GM20431 (cell line): ENCODE measurements around the gene INS.

ENCODE experiments used
- in situ Hi-C: fragments of 300-500 bp; cut with MseI, MboI; formaldehyde crosslinking; loops from one replicate; pipeline ENCODE4 v1.15.0; 2020; ENCODE audit warnings: low sequenced_read_pairs; ENCODE audit not compliant: unreplicated experiment

Gene INS

DNA sequence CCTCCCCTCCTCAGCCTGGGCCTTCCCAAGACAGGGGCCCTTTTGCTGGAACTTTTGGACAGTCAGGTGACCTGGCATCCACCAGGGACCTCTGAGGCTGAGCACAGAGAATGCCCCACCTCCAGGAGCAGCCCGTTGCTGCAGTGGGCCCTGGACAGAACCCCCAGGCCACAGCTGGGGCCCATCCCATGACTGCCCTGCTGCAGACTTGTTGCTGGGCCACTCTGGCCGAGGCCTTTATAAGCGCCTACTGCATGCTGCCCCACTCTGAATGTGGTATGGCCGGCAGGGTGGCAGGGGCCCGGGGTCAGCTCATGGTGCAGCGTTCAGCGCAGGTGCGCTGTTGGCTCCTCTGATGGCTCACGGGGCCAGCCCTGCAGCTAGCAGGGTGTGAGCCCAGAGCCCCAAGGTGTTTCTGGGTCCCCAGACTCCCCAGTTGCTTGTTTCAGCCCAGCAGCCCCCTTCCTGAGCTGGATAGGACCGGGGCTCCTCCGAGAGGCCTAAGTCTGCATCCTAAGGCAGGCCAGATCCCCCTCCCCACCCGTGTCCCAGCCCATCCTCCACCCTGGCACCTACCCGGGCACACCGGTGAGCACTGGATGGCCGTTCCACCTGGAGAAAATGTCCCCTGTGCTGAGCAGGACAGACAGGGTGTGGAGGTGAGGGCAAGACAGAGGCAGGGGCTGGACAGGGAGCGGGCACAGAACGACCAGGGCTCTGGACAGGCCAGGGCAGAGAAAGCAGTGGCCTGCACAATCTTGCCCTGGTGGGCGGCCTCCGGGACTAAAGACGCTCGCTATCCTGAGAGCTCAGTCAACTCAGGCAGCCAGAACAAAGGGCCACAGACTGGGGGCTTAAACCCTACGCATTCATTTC, 38.7 kb upstream of the INS start:
- in situ Hi-C loops, result loop anchor here (10.0 kb wide), 1 partner anchor 215 kb away; no protein-coding TSS in a partner anchor

GRCh38 chr11:2198621-2199365, 37.8 kb upstream of the INS start:
- in situ Hi-C loops, result loop anchor here (10.0 kb wide), 1 partner anchor 216 kb away; no protein-coding TSS in a partner anchor

- in situ Hi-C loops, result loop anchor here (10.0 kb wide), 1 partner anchor 217 kb away; no protein-coding TSS in a partner anchor
These were observed 36.9 kb upstream of the INS start for GRCh38 chr11:2197771-2198520.

DNA sequence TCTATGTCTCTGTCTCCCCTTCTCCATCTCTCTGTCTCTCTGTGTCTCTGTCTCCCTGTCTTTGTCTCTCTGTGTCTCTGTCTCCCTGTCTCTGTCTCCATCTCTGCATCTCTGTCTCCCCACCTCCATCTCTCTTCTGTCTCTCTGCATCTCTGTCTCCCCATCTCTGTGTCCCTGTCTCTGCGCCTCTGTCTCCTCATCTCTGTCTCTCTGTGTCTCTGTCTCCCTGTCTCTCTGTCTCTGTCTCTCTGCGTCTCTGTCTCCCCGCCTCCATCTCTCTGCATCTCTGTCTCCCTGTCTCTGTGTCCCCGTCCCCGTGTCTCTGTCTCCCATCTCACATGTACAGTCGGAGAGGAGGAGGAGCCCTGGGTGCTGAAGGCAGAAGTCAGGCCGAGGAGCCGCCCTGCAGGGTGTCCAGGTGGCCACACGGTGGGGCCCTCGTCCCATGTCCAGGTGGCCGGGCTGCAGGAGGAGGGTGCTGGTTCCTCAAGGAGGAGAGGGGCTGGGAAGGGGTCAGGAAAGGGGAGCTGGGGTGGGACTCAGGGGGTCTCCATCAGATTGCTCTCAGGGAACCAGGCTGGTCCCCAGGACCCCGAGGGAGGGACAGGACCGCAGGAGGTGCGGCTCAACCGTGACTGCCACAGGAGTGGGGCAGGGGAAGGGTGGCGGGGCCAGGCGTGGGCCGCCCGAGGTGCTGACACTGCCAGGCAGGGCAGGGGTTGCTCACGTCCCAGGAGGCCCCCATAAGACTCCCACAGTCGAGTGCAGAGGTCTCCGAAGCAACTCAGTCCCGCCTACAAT, 36.2 kb upstream of the INS start:
- in situ Hi-C loops, result loop anchor here (10.0 kb wide), 1 partner anchor 218 kb away; no protein-coding TSS in a partner anchor

- in situ Hi-C loops, result loop anchor here (10.0 kb wide), 1 partner anchor 219 kb away; no protein-coding TSS in a partner anchor
These were observed 34.7 kb upstream of the INS start for GRCh38 chr11:2195756-2196088.

GRCh38 chr11:2194877-2195755, 34.1 kb upstream of the INS start:
- in situ Hi-C loops, result loop anchor here (10.0 kb wide), 1 partner anchor 220 kb away; no protein-coding TSS in a partner anchor

- in situ Hi-C loops, result loop anchor here (10.0 kb wide), 1 partner anchor 221 kb away; no protein-coding TSS in a partner anchor
These were observed 33.0 kb upstream of the INS start for GRCh38 chr11:2193888-2194595.

DNA sequence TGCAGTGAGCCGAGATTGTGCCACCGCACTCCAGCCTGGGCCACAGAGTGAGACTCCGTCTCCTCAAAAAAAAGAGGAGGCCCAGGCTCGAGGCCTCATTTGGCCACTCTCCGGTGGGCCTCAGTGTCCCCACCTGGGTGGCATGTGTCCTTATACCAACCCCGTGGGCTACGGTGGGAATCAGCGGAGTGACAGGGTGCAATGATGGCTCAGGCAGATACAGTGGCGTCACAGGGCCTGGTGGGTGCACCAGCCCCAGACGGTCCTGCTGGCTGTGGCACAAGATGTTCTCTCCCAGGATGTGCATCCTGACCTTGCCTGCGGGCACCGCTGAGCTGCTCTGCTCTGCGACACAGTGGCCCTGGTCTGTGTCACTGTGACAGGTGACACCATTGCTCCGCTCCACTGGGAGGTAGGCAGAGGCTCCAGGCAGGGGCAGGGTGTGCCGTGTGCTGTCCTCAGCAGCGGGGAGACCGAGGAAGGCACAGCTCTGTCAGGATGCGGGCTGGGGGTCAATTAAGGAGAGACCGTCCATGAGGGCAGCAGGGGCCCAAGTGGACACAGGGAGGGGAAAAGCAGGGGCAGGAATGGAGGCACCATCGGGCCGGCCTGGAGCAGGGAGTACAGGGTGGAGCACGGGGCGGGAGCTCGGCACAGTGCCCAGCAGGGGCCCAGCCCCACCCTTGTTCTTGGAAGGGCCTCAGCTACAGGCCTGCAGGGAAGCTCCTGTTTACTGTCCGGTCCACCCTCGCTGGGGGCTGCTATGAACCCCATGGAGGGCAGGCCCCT, 32.3 kb upstream of the INS start:
- in situ Hi-C loops, result loop anchor here (10.0 kb wide), 1 partner anchor 222 kb away; no protein-coding TSS in a partner anchor

- in situ Hi-C loops, result loop anchor here (10.0 kb wide), 1 partner anchor 222 kb away; no protein-coding TSS in a partner anchor
These were observed 31.4 kb upstream of the INS start for GRCh38 chr11:2192435-2192834.

GRCh38 chr11:2191883-2192282, 30.9 kb upstream of the INS start:
- in situ Hi-C loops, result loop anchor here (10.0 kb wide), 1 partner anchor 223 kb away; no protein-coding TSS in a partner anchor

GRCh38 chr11:2190657-2191471, 29.9 kb upstream of the INS start:
- in situ Hi-C loops, result loop anchor here (10.0 kb wide), 1 partner anchor 224 kb away; no protein-coding TSS in a partner anchor

DNA sequence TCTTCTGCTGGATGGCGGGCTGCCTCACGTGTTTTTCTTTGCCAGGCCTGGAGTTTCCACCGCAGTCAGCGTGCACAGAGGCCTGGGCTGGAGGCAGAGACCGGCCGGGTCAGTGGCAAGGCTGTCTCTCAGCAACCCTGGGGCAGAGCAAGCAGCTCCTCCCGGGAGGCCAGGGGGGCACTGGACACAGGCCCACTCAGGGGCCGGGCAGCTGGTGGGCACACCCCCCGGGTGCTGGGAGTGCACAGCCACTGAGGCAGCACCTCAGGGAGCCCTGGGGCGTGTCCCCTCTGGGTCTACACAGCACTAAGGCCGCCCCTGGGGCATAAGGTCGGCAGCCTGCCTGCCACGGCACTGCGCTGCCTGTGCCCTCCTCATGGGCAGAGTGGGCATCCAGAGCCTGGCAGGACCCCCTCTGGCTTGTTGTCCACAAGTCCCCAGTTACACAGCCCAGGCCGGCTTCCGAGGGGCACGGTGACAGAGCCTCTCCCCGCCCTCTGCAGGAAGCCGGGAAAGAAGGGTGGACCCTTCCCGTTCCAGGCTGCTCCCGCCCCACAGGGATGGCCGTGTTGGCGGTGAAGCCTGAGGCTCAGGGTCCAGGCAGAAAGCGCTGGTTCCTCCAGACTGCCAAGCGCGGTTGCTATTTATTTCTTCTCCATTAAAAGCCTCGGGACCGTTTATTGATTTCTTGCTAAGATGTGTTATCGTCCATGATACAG, 29.1 kb upstream of the INS start:
- in situ Hi-C loops, result loop anchor here (10.0 kb wide), 1 partner anchor 225 kb away; no protein-coding TSS in a partner anchor

DNA sequence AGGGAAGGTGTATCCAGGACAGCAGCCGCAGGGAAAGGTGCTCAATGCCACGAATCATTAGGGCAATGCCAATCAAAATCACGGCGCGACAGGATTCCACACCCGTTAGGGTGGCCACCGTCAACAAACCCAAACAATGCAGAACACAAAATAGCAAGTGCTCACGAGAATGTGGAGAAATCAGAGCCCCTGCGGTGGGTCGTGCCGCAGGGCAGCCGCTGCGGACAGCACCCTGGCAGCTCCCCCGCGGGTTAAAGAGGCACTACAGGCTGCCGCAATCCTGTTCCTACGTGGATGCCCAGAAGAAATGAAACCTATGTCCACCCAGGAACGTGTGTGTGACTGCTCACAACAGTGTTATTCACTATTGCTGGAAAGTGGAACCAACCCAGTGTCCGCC, 27.7 kb upstream of the INS start:
- in situ Hi-C loops, result no loop called here

DNA sequence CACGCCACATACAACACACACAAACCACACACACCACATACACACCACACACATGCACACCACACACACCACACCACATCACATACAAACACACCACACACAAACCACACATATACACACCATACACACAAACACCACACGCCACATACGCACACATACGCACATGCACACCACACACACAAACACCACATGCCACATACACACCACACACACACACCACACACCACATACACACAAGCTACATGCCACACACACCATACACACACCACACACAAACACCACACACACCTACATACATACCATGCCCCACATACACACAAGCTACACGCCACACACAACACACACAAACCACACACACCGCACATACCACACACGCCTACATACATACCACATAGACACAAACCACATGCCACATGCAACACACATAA, 26.3 kb upstream of the INS start:
- in situ Hi-C loops, result no loop called here

- in situ Hi-C loops, result no loop called here
These were observed 25.8 kb upstream of the INS start for GRCh38 chr11:2186669-2187279.
